GM12864 (cell line): ENCODE data around the gene SDCCAG8.

Experiments
- DNase-seq: peaks from one replicate; pipeline ENCODE4 v3.0.0-alpha.2; 2011; ENCODE audit warnings: low read depth
- H3K4me3 ChIP-seq: 2 replicates; pipeline ENCODE4 v1.5.1; 2011; ENCODE audit warnings: mild to moderate bottlenecking, low read depth, low read length, control low read depth
- CTCF ChIP-seq: IDR thresholded peaks from 2 replicates; pipeline ENCODE4 v1.5.1; 2011; ENCODE audit warnings: low read depth, mild to moderate bottlenecking, moderate library complexity, low read length, control low read depth, inconsistent platforms; ENCODE audit errors: missing control alignments

SDCCAG8 gene

GRCh38 chr1:243510928-243511327 is 255.1 kb downstream of the SDCCAG8 start:
- no peak for TF ChIP-seq CTCF
- no peak overlapping the region for H3K4me3 ChIP-seq
- no peak for DNase-seq

DNA sequence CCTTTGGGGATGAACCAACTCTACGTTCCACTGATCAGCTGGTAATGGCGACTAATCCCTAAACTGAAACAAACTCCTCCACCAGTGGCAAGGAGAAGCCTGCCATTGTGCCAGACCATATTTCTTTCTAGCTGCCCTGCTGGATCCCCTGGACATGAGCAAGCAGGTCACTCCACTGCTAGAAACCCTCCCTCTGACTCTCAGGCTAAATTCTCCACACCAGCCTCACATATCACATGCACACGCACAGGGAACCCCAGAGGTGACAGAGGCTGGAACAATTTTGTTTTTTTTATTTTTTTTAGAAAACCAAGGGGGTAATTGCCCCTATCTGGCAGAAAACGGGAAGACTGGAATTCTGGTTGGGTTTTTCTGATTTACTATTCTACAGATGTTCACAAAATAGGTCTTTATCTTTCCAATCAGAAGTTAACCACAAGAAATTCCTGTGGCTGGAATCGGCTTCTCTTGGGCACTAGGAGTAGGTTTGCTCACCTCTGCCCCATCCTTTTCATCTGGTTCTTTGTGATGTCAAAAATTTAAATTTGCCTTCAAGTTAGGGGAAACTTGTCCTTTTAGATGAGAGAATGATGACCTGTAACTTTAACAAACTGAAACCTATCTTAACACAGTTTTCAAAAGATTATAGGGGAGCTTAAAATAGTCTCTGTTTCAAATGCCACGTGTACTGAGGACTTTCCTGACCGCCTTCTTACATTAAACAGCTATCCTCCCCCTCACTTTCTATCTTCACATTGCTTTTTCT is 258.1 kb downstream of the SDCCAG8 start:
- no peak overlapping the region for H3K4me3 ChIP-seq
- peak; percentile 21 for DNase-seq

GRCh38 chr1:243514927-243515326 is 259.1 kb downstream of the SDCCAG8 start:
- no peak for DNase-seq
- no peak for TF ChIP-seq CTCF
- H3K4me3 ChIP-seq = no peak overlapping the region

More for the DNA sequence above, 258.1 kb downstream of the SDCCAG8 start:
- TF ChIP-seq CTCF = no peak

GRCh38 chr1:243520831-243521230 is 265.0 kb downstream of the SDCCAG8 start:
- no peak for TF ChIP-seq CTCF
- DNase-seq = no peak
- no peak overlapping the region for H3K4me3 ChIP-seq

GRCh38 chr1:243523766-243524165 is 267.9 kb downstream of the SDCCAG8 start:
- no peak for DNase-seq

GRCh38 chr1:243525085-243525487 is 269.2 kb downstream of the SDCCAG8 start:
- no peak overlapping the region for H3K4me3 ChIP-seq
- no peak for DNase-seq
- TF ChIP-seq CTCF = no peak

More at GRCh38 chr1:243523766-243524165, 267.9 kb downstream of the SDCCAG8 start:
- no peak for TF ChIP-seq CTCF
- H3K4me3 ChIP-seq = no peak overlapping the region

- TF ChIP-seq CTCF = no peak
- H3K4me3 ChIP-seq = no peak overlapping the region
- no peak for DNase-seq
Observed at GRCh38 chr1:243526180-243526579, 270.3 kb downstream of the SDCCAG8 start.
